HEK293 (cell line): ENCODE data around the gene SDHD.

Source experiments
- CTCF ChIA-PET: fragments of 350-600 bp; formaldehyde crosslinking; extraction: SDS; loops from one replicate; lab custom pipeline; 2021; ENCODE audit warnings: antibody characterized with exemption; lab: Yijun Ruan, JAX
- POLR2A ChIA-PET: fragments of 300-600 bp; formaldehyde crosslinking; extraction: SDS; loops from one replicate; lab custom pipeline; 2020; ENCODE audit warnings: antibody characterized with exemption, inconsistent platforms; lab: Yijun Ruan, JAX
- H3K27ac ChIP-seq: fragments of 200-500 bp; sonication (Bioruptor generic); 2 replicates; pipeline ENCODE4 v1.5.1; 2014; ENCODE audit warnings: low read depth, low read length, control low read depth, inconsistent platforms; ENCODE audit errors: extremely low read depth
- H3K36me3 ChIP-seq, 2 experiments: fragments of 200-500 bp in 1 of 2; sonication (Bioruptor generic) in 1 of 2; 1 replicate in 1 of 2; 2 replicates in 1 of 2; pipeline ENCODE4 v1.5.1; 2014 to 2017; ENCODE audit warnings: inconsistent platforms in 2 of 2, low read length in 2 of 2; ENCODE audit not compliant: control insufficient read depth in 2 of 2, insufficient read depth in 1 of 2
- H3K4me1 ChIP-seq: fragments of 200-500 bp; sonication (Bioruptor generic); 2 replicates; pipeline ENCODE4 v1.5.1; 2014; ENCODE audit warnings: mild to moderate bottlenecking, low read length, inconsistent platforms; ENCODE audit not compliant: control insufficient read depth, insufficient read depth
- H3K4me3 ChIP-seq: 2 replicates; pipeline ENCODE4 v1.5.1; 2011; ENCODE audit warnings: low read depth, mild to moderate bottlenecking, control low read depth, low read length, moderate library complexity
- H3K9me3 ChIP-seq: fragments of 200-500 bp; sonication (Bioruptor generic); 2 replicates; pipeline ENCODE4 v1.5.1; 2014; ENCODE audit warnings: low read depth, low read length, inconsistent platforms; ENCODE audit not compliant: control insufficient read depth, insufficient read depth
- KLF17 ChIP-seq: fragments of 450-650 bp; formaldehyde crosslinking; IDR thresholded peaks from 2 replicates; pipeline ENCODE4 v1.5.1; 2016; ENCODE audit warnings: missing biosample characterization, missing genetic modification characterization
- ZBTB1 ChIP-seq: fragments of 450-650 bp; formaldehyde crosslinking; IDR thresholded peaks from 2 replicates; pipeline ENCODE4 v1.5.1; 2016; ENCODE audit warnings: missing biosample characterization, missing genetic modification characterization
- ZBTB21 ChIP-seq: fragments of 450-650 bp; formaldehyde crosslinking; IDR thresholded peaks from 2 replicates; pipeline ENCODE4 v1.5.1; 2017; ENCODE audit warnings: missing biosample characterization, missing genetic modification characterization
- ZFHX2 ChIP-seq: fragments of 450-650 bp; formaldehyde crosslinking; conservative IDR thresholded peaks from 2 replicates; pipeline ENCODE4 v1.5.1; 2016; ENCODE audit warnings: missing biosample characterization, missing genetic modification characterization
- ZNF112 ChIP-seq: fragments of 450-650 bp; formaldehyde crosslinking; IDR thresholded peaks from 2 replicates; pipeline ENCODE4 v1.5.0; 2017; ENCODE audit warnings: missing biosample characterization, missing genetic modification characterization
- ZNF175 ChIP-seq: fragments of 450-650 bp; formaldehyde crosslinking; IDR thresholded peaks from 2 replicates; pipeline ENCODE4 v1.5.1; 2016; ENCODE audit warnings: missing biosample characterization, missing genetic modification characterization
- ZNF184 ChIP-seq: fragments of 450-650 bp; IDR thresholded peaks from 2 replicates; pipeline ENCODE4 v1.5.1; 2018; ENCODE audit warnings: missing biosample characterization, mild to moderate bottlenecking, missing genetic modification characterization
- ZNF202 ChIP-seq: fragments of 450-650 bp; formaldehyde crosslinking; IDR thresholded peaks from 2 replicates; pipeline ENCODE4 v1.5.1; 2016; ENCODE audit warnings: missing biosample characterization, missing genetic modification characterization, borderline replicate concordance
- ZNF211 ChIP-seq: fragments of 450-650 bp; formaldehyde crosslinking; IDR thresholded peaks from 2 replicates; pipeline ENCODE4 v1.5.1; 2016; ENCODE audit warnings: low read depth, missing biosample characterization, missing genetic modification characterization
- ZNF280D ChIP-seq: fragments of 450-650 bp; formaldehyde crosslinking; IDR thresholded peaks from 2 replicates; pipeline ENCODE4 v1.5.1; 2016; ENCODE audit warnings: missing biosample characterization, missing genetic modification characterization
- ZNF394 ChIP-seq: fragments of 450-650 bp; formaldehyde crosslinking; IDR thresholded peaks from 2 replicates; pipeline ENCODE4 v1.5.1; 2016; ENCODE audit warnings: missing biosample characterization, missing genetic modification characterization, mild to moderate bottlenecking, moderate library complexity, borderline replicate concordance
- ZNF426 ChIP-seq: fragments of 450-650 bp; formaldehyde crosslinking; IDR thresholded peaks from 2 replicates; pipeline ENCODE4 v1.5.1; 2017; ENCODE audit warnings: missing biosample characterization, missing genetic modification characterization, mild to moderate bottlenecking, inconsistent platforms, moderate library complexity
- ZNF488 ChIP-seq: fragments of 450-650 bp; formaldehyde crosslinking; IDR thresholded peaks from 2 replicates; pipeline ENCODE4 v1.5.1; 2016; ENCODE audit warnings: missing biosample characterization, missing genetic modification characterization
- ZNF510 ChIP-seq: fragments of 450-650 bp; formaldehyde crosslinking; IDR thresholded peaks from 2 replicates; pipeline ENCODE4 v1.5.1; 2018; ENCODE audit warnings: mild to moderate bottlenecking, missing genetic modification characterization, missing biosample characterization; ENCODE audit not compliant: insufficient replicate concordance
- ZNF549 ChIP-seq: fragments of 450-650 bp; IDR thresholded peaks from 2 replicates; pipeline ENCODE4 v1.5.1; 2018; ENCODE audit warnings: missing biosample characterization, missing genetic modification characterization, mild to moderate bottlenecking, inconsistent platforms, moderate library complexity
- ZNF596 ChIP-seq: fragments of 450-650 bp; IDR thresholded peaks from 2 replicates; pipeline ENCODE4 v1.5.0; 2018; ENCODE audit warnings: missing biosample characterization, mild to moderate bottlenecking, missing genetic modification characterization, moderate library complexity
- ZNF654 ChIP-seq: fragments of 450-650 bp; formaldehyde crosslinking; IDR thresholded peaks from 2 replicates; pipeline ENCODE4 v1.5.1; 2016; ENCODE audit warnings: low read depth, missing biosample characterization, missing genetic modification characterization
- ZNF707 ChIP-seq: fragments of 450-650 bp; formaldehyde crosslinking; IDR thresholded peaks from 2 replicates; pipeline ENCODE4 v1.5.1; 2016; ENCODE audit warnings: missing biosample characterization, missing genetic modification characterization
- ZNF747 ChIP-seq: fragments of 450-650 bp; formaldehyde crosslinking; IDR thresholded peaks from 2 replicates; pipeline ENCODE4 v1.5.1; 2016; ENCODE audit warnings: missing biosample characterization, missing genetic modification characterization
- ZSCAN16 ChIP-seq: fragments of 450-650 bp; formaldehyde crosslinking; IDR thresholded peaks from 2 replicates; pipeline ENCODE4 v1.5.1; 2016; ENCODE audit warnings: missing biosample characterization, missing genetic modification characterization
- ZSCAN30 ChIP-seq: fragments of 450-650 bp; IDR thresholded peaks from 2 replicates; pipeline ENCODE4 v1.5.1; 2018; ENCODE audit warnings: missing biosample characterization, mild to moderate bottlenecking, missing genetic modification characterization, moderate library complexity
- ZSCAN4 ChIP-seq: fragments of 450-650 bp; formaldehyde crosslinking; IDR thresholded peaks from 2 replicates; pipeline ENCODE4 v1.5.1; 2017; ENCODE audit warnings: missing biosample characterization, missing genetic modification characterization
- ZXDB ChIP-seq: fragments of 450-650 bp; formaldehyde crosslinking; IDR thresholded peaks from 2 replicates; pipeline ENCODE4 v1.5.1; 2016; ENCODE audit warnings: missing biosample characterization, missing genetic modification characterization

Gene SDHD

GRCh38 chr11:112106070-112106469 lies 19.4 kb downstream of the SDHD start:
- TF ChIP-seq ZXDB (tag by site-specific recombination) (no peak), ZNF707 (no peak), ZSCAN4 (no peak)
- POLR2A ChIA-PET, result no interaction called here
- CTCF ChIA-PET, result interaction anchor here (0.6 to 1.6 kb wide), 4 partner anchors 11 to 329 kb away, joined by 3 to 7 read pairs (median 3); no protein-coding TSS in a partner anchor
- H3K36me3 ChIP-seq, result no peaks in the 10 kb centered on the region
- no peak overlapping the region for H3K4me3 ChIP-seq
- H3K27ac ChIP-seq, result no peak overlapping the region
- no peaks in the 10 kb centered on the region for H3K9me3 ChIP-seq
- no peaks in the 10 kb centered on the region for H3K4me1 ChIP-seq

GRCh38 chr11:112113539-112114457 lies 27.1 kb downstream of the SDHD start:
- H3K27ac ChIP-seq, result no peak overlapping the region
- no peaks in the 10 kb centered on the region for H3K9me3 ChIP-seq
- POLR2A ChIA-PET, result interaction anchor here (0.7 kb wide), 4 partner anchors 23 to 1088 kb away, joined by 3 to 5 read pairs (median 4); no protein-coding TSS in a partner anchor
- H3K4me1 ChIP-seq, result no peaks in the 10 kb centered on the region
- no peak overlapping the region for H3K4me3 ChIP-seq
- CTCF ChIA-PET, result interaction anchor here (0.6 to 6.7 kb wide), 46 partner anchors 8 to 1531 kb away, joined by 3 to 70 read pairs (median 4); partner anchors contain the start of genes BCO2, SDHD and TIMM8B
- TF ChIP-seq ZNF394 (tag by site-specific recombination) (no peak), ZNF211 (tag by site-specific recombination) (no peak), ZNF184 (tag by site-specific recombination) (no peak), ZFHX2 (tag by site-specific recombination) (no peak), ZNF747 (no peak), ZNF654 (peak; percentile 47), ZNF175 (tag by site-specific recombination) (no peak), ZBTB1 (no peak), ZSCAN30 (no peak), ZNF426 (tag by site-specific recombination) (no peak), KLF17 (tag by site-specific recombination) (no peak), ZNF596 (tag by site-specific recombination) (peak; percentile 98)
- no peaks in the 10 kb centered on the region for H3K36me3 ChIP-seq

GRCh38 chr11:112114460-112114859 lies 27.8 kb downstream of the SDHD start:
- no peak overlapping the region for H3K27ac ChIP-seq
- POLR2A ChIA-PET, result no interaction called here
- H3K36me3 ChIP-seq, result no peaks in the 10 kb centered on the region
- no peak overlapping the region for H3K4me3 ChIP-seq
- no peaks in the 10 kb centered on the region for H3K4me1 ChIP-seq
- TF ChIP-seq ZNF510 (tag by site-specific recombination) (no peak), ZNF112 (no peak), ZSCAN16 (tag by site-specific recombination) (no peak), ZNF280D (tag by site-specific recombination) (no peak), ZNF549 (tag by site-specific recombination) (no peak), ZNF202 (tag by site-specific recombination) (no peak), ZNF488 (tag by site-specific recombination) (no peak), ZBTB21 (tag by site-specific recombination) (no peak)
- no peaks in the 10 kb centered on the region for H3K9me3 ChIP-seq
- CTCF ChIA-PET, result interaction anchor here (0.6 to 6.7 kb wide), 20 partner anchors 8 to 221 kb away, joined by 3 to 70 read pairs (median 6); partner anchors contain the start of gene BCO2
